ENCODE measurements around the gene FAT3.

DNA sequence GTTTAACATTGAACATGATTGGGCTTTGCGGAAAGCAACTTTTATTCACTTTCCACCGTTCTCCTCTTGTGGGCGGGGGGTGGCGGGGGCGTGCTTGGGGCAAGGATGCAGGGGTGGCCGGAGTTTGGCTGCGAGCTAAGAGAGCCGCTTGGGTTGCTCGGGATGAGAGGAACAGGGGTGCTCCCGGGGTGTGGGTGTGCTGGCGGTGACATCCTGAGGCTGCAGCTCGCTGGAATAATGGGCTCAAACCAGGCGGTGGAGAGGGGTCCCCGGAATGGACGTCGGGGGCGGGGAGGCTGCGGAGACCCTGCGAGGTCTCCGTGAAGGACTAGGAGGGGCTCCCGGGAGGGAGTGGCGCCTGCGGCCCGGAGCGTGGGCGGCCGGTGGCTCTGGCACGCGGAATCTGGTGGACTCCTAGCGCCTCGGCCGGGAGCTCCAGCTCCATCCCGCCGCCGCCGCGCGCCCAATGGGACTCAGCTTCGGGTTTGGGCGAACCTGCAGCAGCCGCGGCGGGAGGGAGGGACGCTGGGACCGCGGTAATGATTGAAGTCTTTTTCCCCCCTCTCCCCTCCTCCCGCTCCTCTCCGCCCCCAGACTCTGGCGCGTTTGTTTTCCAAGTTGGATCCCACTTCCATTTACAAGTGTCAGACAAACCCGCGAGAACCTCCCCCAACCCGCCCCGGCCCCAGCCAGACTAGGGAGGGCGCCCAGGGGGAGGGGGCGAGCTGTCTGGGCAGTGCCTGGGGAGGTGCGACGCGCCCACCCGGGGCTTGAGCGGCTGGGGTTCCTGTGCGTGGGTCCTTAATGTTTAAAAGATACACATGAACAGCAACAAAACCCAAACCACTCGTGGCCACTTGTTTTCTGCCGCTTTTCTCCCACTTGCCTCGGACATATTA, 2.0 kb downstream of the FAT3 start:
- TF ChIP-seq, protein P1, sequence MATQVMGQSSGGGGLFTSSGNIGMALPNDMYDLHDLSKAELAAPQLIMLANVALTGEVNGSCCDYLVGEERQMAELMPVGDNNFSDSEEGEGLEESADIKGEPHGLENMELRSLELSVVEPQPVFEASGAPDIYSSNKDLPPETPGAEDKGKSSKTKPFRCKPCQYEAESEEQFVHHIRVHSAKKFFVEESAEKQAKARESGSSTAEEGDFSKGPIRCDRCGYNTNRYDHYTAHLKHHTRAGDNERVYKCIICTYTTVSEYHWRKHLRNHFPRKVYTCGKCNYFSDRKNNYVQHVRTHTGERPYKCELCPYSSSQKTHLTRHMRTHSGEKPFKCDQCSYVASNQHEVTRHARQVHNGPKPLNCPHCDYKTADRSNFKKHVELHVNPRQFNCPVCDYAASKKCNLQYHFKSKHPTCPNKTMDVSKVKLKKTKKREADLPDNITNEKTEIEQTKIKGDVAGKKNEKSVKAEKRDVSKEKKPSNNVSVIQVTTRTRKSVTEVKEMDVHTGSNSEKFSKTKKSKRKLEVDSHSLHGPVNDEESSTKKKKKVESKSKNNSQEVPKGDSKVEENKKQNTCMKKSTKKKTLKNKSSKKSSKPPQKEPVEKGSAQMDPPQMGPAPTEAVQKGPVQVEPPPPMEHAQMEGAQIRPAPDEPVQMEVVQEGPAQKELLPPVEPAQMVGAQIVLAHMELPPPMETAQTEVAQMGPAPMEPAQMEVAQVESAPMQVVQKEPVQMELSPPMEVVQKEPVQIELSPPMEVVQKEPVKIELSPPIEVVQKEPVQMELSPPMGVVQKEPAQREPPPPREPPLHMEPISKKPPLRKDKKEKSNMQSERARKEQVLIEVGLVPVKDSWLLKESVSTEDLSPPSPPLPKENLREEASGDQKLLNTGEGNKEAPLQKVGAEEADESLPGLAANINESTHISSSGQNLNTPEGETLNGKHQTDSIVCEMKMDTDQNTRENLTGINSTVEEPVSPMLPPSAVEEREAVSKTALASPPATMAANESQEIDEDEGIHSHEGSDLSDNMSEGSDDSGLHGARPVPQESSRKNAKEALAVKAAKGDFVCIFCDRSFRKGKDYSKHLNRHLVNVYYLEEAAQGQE (IDR thresholded peaks at IDR 0.05; ENCODE audit: insufficient read depth in 1 of 2, low read depth in 2 of 2, low read length in 1 of 2) = no peak
- TF ChIP-seq, protein P2, sequence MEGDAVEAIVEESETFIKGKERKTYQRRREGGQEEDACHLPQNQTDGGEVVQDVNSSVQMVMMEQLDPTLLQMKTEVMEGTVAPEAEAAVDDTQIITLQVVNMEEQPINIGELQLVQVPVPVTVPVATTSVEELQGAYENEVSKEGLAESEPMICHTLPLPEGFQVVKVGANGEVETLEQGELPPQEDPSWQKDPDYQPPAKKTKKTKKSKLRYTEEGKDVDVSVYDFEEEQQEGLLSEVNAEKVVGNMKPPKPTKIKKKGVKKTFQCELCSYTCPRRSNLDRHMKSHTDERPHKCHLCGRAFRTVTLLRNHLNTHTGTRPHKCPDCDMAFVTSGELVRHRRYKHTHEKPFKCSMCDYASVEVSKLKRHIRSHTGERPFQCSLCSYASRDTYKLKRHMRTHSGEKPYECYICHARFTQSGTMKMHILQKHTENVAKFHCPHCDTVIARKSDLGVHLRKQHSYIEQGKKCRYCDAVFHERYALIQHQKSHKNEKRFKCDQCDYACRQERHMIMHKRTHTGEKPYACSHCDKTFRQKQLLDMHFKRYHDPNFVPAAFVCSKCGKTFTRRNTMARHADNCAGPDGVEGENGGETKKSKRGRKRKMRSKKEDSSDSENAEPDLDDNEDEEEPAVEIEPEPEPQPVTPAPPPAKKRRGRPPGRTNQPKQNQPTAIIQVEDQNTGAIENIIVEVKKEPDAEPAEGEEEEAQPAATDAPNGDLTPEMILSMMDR (IDR thresholded peaks at IDR 0.05) = no peak
- TF ChIP-seq POLR2AphosphoS5 (IDR thresholded peaks at IDR 0.05; ENCODE audit: low read depth, low read length) = no peak
